ENCODE measurements around the gene IPO13. TPM values are rescaled to one million over a fixed set of nuclear protein-coding genes. Genes with fewer than 3 reads are reported as not detected.

The IPO13 gene, protein sequence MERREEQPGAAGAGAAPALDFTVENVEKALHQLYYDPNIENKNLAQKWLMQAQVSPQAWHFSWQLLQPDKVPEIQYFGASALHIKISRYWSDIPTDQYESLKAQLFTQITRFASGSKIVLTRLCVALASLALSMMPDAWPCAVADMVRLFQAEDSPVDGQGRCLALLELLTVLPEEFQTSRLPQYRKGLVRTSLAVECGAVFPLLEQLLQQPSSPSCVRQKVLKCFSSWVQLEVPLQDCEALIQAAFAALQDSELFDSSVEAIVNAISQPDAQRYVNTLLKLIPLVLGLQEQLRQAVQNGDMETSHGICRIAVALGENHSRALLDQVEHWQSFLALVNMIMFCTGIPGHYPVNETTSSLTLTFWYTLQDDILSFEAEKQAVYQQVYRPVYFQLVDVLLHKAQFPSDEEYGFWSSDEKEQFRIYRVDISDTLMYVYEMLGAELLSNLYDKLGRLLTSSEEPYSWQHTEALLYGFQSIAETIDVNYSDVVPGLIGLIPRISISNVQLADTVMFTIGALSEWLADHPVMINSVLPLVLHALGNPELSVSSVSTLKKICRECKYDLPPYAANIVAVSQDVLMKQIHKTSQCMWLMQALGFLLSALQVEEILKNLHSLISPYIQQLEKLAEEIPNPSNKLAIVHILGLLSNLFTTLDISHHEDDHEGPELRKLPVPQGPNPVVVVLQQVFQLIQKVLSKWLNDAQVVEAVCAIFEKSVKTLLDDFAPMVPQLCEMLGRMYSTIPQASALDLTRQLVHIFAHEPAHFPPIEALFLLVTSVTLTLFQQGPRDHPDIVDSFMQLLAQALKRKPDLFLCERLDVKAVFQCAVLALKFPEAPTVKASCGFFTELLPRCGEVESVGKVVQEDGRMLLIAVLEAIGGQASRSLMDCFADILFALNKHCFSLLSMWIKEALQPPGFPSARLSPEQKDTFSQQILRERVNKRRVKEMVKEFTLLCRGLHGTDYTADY
- 25.4 TPM for total RNA-seq

DNA sequence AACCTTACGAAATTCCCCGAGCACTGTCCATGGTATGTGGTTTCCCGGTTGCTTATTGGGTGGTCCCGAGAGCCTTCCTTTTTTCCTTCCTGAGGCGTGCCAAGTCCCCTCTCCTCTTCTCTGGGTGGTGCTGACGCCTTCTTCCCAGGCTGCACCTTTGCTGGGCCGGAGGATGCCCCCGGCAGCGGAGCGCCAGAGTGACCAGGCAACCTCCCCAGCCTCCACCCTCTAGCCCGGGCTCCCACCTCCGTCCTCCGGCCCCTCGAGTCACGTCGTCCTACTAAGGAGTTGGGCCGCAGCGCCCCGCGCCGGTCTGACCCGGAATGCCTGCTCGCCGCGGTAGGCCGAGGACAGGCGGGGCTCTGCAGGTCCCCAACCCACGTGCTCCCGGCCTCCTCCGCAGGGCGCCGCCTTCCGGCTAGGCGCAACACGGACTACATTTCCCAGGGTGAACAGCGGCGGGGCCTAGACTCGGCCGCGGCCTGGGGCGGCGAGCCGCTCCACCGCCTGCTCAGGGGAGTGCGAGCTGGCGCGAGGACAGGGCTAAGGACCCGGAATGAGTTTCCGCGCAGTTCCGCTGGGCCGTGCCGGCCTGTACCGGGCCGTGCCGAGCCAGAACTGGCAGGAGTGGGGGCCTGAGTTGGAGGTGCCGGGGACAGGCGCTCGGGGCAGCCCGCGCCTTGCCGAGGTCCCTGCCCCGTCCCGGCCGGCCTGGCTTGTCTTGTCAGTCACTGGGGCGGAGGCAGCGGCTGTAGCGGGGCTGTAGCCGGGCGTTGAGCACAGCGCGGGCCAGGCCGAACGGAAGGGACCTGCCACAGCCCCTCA, at the start of gene IPO13:
Gene IPO13, plus strand, starts transcription at position 715 of the 825 bp plus-strand sequence. CDS start 651 bp downstream, outside the sequence.
- peak; percentile 97 for DNase-seq

DNA sequence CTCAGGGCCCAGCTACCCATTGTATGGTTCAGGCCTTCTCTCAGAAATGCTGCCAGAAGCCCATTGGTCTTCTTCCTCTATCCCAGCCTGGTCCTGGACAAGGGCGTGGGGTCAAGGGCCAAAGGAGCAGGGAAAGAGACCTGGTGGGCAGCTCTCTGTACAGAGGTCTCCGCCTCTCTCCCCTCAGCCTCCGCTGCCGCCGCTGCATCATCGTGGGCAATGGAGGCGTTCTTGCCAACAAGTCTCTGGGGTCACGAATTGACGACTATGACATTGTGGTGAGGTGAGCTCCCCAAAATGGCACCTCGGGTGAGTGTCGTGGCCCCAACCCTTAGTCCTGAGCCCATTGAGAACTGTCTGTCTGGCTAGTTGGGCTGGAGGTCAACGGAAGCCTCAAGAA, 47.8 kb upstream of the IPO13 start:
- DNase-seq = no peak

DNA sequence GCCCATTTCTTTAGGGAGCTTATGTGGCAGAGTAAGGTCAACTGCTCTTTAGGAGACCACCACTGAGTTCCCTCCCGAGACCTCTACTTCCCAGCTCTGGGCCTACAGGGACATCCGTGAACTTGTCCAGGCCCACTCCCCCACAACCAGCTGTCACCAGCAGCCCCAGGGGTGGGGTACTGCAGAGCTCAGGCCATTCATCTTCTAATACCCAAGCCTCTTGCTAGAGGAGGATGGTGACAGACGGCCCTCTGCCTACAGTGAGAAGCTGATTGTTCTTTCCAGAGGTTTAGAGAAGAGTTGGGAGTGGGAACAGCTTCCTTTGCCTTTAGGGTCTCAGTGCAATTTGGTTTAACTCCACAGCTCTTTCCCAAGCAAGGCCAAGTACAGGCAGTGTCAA, 46.4 kb upstream of the IPO13 start:
- DNase-seq = no peak

DNA sequence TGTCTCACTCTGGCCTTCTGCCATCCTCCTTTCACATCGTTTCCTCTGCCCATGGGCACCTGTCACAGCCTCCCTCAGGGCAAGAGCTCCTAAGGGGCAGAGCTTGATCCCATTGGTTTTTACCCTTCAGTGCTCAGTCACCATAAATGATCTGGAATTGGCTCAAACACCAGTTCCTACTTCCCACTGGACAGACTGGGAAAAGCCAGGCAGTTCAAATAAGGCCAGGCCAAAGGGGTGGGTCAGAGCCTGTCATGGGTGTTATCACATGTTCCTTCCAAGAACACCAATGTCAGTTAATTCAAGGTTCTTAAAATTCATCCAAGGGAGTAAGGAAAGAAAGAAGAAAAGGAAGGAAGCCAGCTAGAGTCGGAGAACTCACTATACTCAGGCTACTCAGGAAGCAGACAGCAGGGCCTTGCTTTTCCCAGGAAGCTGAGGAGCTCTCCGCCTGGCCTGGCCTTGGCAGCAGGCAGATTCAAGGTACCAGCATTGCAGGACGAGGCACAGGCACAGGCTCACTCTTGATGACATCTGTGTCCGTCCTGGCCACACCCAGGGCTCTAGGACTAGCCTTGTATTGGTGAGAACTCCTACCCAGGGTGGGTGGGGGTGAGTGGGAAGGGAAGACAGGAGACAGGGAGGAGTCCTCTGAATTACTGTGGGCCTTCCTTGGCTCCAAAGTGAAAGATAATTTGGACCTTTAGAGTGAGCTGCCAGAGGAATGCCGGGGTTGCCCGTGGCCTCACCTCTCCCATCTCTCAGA, 45.4 kb upstream of the IPO13 start:
- DNase-seq = no peak

DNA sequence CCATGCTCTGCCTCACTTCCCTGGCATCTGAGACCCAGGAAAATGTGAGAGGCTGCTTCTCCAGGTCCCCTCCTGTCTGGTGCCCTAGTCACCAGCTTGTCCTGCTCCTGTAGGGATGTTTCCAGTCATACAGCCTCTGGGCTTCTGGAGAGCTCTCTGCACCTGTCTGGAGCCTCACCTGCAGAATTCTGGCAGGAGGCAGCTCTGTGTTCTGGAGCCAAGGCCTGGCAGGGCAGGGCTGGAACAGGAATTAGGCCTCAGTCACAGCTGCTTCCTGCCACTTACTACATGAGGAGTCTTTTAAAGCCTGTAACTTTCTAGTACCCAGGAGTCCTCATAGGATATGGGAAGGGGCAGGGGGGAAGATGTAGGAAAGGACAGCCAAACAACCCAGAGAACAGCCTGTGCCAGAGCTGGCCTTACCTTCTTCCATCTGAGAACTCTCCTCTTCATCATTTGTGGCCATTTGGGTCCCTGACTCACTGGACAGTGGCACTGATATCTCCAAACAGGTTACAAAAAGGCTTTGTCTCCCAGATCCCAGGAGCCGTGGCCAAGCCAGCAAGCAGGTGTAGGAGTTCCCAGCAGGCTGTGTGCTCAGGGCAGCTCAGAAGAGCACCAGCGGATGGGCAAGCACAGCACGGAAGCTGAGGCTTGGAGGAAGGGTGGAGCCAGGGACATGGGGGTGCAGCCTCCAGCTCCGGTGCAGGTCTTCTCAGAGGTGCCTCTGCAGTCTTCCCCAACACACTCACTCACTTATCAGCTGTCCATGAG, 44.5 kb upstream of the IPO13 start:
- no peak for DNase-seq

DNA sequence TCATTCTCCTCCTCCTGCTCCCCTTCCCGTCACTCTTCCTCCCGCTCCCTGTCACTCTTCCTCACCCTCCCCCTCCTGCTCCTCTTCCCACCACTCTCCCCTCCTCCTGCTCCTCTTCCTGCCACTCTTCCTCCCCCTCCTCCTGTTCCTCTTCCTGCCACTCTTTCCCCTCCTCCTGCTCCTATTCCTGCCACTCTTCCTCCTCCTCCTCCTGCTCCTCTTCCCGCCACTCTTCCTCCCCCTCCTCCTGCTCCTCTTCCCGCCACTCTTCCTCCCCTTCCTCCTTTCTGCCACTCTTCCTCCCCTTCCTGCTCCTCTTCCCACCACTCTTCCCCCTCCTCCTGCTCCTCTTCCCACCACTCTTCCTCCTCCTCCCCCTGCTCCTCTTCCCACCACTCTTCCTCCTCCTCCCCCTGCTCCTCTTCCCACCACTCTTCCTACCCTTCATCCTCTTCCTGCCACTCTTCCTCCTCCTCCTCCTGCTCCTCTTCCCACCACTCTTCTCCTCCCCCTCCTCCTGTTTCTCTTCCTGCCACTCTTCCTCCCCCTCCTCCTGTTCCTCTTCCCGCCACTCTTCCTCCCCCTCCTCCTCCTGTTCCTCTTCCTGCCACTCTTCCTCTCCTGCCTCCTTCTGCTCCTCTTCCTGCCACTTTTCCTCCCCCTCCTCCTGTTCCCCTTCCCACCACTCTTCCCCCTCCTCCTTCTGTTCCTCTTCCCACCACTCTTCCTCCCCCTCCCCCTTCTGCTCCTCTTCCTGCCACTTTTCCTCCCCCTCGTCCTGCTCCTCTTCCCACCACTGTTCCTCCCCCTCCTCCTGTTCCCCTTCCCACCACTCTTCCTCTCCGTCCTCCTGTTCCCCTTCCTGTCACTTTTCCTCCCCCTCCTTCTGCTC, 41.8 kb upstream of the IPO13 start:
- no peak for DNase-seq

DNA sequence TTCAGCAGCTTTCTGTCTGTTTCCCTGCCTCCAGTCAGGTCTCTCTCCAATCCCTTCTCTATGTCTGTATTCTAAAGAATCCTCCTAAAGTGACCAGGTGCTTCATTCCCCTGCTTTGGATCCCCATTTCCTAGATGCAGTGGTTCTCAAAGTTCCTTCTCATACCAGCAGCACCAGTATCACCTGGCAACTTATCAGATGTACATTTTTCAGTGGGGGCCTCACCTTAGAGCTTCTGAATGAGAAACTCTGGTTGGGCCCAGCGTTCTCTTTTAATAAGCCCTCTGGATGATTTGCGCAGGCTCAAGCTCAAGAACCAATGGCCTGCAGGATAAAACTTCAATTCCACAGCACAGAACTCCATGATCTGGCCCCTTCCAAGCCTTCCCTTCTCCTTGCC, 38.5 kb upstream of the IPO13 start:
- no peak for DNase-seq

DNA sequence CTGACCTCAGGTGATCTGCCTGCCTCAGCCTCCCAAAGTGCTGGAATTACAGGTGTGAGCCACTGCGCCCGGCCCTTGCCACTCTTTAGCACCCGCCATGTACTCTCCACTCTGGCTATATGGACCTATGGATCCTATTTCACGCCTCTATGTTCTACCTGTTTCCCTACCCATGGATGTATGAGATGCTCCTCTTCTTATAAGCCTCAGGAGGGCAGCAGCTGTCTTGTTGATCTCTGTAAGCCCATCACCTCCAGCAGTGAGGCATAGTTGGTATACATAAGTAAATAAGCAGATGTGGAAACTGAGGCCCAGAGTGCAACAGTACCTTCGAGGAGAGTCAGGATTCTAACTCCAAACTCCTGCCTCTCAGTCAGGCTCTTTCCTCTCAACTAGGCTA, 37.9 kb upstream of the IPO13 start:
- no peak for DNase-seq

DNA sequence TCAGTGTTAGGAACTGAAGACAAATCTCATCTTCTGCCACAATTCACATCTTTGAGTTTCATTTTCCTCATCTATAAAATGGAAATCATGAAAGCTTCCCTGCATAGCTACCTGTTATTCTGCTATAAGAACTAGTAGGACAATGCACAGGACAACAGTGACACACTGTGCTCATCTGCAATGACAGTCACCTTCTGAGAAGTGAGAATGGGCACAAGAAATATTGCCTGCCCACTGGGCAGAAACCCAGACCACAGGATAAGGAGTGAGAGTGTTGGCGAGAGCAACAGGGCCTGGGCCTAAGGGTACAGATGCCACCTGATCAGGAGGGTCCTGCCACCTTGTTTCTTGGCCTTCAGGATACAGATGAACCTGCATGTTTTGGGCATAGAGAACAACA, 36.4 kb upstream of the IPO13 start:
- no peak for DNase-seq

DNA sequence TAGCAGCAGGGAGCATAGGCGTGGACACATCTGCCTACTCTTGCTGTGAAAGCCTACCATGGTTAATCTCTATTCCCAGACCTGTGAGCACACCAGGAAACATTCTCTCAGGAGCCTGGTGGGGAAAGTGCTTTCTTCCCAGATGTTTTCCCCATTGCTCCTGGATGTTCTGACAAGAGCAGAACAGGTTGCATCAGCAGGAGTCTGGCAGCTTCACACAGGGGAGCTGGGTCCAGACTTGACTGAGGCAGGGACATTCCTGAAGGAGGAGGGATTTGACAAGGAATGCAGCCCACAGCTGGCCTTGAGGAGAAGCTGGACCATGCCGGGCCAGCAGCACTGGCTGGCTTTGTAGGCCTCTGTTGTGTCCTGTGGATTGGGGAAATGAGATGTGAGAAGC, 34.1 kb upstream of the IPO13 start:
- DNase-seq = peak; percentile 63

DNA sequence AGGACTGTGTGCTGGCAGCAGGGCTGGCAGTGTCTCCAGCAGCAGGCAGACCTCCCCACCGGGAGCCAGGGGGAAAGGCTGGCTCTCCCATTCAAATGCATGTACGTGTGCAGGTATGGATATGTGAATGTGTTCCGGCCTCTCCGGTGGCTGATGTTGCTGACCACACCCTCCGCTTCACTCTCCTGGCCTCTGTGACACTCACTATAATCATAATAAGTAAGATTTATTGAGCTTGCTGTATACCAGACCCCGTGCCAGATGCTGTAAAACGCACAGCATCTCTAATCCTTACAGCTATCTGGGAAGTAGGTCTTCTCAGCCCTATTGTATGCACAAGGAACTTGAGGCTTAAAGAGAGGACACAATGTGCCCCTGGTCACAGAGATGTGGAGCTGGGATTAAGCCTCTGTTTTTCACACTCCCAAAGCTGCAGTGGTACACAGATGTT, 33.7 kb upstream of the IPO13 start:
- peak; percentile 55 for DNase-seq

DNA sequence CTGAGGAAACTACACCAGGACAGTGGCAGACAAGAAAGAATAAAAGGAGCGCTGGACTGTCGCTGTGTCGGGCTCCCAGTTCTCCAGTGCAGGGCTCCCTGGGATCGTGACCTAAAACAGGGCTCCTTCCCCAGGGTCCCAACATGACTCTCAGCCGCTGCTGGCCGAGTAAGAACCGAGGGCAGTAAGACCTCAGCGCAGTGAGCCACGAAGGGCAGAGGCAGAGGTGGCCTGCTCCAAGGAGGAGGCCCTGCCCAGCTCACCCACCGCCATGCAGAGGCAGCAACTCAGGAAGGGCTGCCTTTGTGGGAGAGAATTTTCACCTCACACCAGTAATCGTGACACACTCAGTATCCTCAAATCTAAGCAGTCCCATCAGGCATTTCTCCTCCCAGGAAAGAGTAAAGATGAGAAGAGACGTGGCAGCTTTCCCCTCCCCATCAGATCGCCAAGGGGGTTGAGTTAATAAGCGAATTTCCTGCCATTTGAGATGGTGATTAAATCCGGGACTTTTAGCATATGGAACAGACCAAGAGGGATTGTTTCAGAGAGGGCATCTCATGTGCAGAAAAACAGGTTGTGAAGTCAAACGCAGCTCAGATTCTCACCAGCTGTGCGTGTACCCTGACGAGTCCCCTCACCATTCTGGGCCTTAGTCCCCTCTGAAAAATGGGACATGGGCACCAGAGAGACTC, 32.9 kb upstream of the IPO13 start:
- peak; percentile 83 for DNase-seq

DNA sequence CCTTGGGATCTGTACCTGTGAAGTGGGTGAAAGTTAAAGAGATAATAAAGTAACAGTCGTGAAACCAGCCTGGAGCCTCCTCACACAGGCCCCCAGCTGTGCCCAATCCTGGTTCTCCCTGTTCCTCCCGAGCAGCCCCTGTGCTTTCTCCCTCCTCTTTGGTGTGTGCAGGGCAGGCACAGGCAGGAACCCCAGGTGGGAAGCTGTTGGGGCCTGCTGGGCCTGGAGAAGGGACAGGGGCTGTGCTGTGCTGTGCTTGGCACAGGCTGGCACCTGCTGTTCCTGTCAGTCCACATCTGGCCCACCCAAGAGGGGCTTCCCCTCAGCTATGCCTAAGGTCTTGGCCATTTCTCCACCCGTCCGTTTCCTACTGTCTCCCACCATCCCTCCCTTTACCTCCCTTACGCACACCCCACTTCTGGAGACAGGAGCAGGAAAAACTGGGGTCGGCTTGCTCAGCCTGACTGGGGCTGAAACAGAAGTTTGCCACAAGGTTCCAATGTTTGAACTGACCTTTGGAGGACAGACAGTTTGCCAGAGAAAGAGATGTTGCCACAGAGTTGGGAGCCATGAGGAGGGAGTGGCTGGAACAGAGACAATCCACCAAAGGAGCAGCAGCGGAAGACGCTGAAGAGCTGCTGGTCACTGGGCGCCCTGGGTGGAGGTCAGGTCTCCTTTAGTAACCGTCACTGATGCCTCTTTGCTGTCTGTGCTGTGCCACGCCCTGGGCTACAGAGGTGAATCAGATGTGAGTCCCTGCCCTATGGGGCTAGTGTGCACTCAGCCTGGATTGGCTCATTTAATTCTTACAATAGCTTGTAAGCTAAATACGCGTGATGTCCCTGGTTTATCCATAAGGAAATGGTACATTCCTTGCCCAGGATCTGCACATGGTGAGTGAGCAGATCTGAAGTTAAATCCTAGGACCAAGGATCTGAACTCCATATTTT, 31.9 kb upstream of the IPO13 start:
- DNase-seq = peak; percentile 81

DNA sequence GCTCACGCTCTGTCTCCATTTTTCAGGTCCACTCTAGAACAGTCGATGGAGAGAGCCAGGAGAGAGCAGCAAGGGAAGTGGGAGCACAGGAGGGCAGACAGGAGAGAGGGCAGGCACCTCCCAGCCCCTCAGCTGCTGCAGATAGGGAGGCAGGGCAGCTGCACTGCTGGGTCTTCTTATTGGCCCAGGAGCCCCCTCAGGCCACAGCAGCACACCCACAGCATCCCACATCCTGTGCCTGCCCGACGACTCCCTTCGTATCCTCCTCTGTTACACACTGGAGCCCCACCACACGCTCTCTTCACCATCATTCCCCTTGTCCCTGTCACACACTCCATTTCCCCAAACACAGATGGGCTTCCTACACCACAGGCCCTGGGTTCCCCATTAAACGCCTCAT, 26.8 kb upstream of the IPO13 start:
- DNase-seq = no peak

DNA sequence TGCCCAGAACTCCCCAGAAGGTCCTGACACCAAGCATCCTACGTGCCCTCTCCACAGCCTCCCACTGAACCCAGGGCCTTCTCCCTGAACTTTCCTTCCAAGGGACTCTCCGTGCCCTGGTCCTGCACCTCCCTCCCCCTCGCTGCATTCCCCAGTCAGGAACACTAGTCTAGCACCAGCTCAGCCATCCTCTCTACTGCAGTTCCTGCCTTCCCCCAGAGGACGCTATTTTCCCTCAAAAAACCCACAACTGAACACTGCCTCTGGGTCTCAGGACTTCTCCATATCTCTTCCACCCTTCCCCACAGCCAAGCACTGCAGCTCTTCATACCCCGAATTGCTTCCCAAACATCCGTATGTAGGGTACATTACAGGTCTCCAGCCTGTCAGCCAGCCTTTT, 25.7 kb upstream of the IPO13 start:
- DNase-seq = no peak

DNA sequence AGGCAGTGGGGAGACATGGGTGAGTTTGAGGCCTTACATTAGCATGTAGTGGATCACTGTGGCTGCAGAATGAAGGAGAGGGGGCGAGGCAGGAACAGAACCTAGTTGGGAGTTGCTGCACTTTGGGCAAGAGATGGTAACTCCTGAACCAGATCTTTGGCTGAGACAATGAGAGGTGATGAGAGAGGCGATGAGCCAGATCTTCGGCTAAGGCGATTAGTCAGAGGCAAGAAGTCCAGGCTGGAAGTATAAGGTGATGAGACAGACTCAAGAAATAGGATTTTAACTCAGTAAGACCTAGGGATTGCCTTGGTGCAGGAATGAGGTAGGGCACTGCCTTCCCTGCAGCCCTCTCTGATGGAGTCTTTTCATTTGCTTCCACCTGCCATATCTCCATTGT, 22.2 kb upstream of the IPO13 start:
- no peak for DNase-seq

DNA sequence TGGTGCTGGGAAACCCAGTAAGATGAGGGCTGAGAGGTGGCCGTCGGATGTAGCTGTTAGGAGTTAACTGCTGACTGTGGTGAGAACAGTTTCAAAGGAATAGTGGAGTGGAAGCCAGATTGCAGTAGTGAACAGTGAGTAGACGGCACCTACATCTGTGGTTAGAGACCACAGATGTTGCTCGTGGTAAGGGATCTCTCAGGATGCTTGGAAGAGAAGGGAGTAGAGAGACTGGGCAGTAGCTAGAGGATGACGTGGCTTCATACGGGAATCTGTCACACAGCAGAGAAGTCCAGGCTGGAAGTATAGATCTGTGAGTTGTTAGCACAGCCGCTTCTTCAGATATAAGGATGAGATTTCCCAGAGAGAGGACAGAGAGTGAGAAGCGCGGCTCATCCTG, 20.9 kb upstream of the IPO13 start:
- DNase-seq = no peak

Data from tongue (tissue), 2 donors.